NOMO-1 treated with DMSO at 0.1 percent for 48 hours (cell line): Measurements from ENCODE around the gene IRF8.
"Not testable (repeated sequence)": the region's sequence is repeated elsewhere in the genome, so short reads cannot be mapped to it uniquely, and the experiment has no call there.

Experiments
- DNase-seq: peaks from one replicate; lab custom pipeline; 2025; ENCODE audit not compliant: unreplicated experiment; lab: John Stamatoyannopoulos, UW

IRF8 gene

DNA sequence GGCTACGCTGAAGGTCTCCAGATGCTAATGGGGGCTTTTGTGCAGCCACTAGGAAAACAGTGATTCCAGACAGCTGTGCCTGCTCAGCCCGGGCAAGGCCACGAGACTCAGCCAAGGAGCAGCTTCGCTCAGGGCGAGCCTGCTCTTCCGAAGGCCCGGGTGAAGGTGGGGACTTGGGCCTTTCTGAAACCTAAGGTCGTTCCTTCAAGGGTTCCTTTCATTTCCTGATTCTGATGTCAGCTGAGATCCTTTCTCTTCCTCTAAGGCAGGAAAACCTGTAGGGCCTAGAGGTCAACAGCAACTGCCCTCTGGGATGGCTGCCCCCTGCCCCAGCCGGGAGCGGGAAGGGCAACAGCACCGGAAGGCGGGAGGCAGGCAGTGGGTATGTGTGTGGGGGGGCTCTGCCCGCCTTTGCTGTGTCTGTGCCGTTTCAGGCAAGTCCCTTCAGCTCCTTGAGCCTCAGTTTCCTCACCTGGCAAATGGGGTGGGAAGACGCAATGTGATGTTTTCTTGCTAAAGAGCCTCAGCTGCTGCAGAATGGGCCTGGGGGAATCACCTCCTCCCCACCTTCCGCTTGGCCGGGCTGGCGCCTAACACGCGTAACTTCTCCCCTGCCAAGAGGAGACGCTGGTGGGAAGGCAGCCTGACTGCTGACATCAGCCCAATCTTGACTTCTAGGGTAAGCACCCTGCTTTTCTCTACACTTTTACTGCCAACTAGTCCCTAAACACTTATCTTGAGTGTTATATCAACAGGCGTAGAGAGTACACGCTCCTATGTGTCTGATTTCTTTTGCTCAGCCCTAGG, 32.8 kb downstream of the IRF8 start:
- peak; percentile 41 for DNase-seq

DNA sequence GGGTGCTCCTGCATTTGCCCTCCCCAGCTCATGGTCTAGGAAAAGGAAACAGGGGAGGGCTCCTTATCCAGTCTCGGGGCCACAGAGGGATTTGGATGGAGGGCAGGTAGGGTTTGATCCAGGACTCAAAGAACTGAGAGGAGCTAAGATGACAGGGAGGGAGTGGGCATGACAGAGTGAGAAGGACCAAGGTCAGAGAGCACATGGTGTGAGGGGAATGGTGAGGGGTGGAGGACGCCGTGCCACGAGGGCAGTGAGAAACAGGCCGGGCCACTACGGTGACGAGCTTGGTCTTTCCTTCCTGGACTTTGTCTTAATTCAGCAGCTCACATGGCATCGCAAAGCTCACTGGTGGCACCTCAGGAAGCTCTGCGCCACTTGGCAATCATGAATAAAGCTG, 35.2 kb downstream of the IRF8 start:
- DNase-seq, result no peak

DNA sequence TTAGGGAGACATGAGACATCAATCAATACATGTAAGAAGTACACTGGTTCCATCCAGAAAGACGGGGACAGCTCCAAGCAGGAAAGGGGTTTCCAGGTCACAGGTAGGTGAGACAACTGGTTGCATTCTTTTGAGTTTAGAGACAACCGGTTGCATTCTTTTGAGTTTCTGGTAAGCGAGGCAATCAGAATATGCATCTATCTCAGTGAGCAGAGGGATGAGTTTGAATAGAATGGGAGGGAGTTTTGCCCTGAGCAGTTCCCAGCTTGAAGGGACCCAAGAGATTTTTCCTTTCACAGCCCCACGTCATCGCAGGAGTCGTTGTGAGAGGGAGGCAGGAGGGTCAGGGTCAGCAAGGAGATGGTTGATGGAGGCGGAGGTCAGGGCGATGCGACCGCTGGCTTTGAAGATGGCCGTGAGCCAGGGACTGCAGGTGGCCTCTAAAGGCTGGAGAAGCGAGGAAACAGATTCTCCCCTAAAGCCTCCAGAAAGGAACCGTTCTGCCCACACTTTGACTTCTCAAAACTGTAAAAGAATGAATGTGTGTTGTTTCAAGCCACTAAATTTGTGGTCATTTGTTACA, 36.5 kb downstream of the IRF8 start:
- DNase-seq, result no peak

DNA sequence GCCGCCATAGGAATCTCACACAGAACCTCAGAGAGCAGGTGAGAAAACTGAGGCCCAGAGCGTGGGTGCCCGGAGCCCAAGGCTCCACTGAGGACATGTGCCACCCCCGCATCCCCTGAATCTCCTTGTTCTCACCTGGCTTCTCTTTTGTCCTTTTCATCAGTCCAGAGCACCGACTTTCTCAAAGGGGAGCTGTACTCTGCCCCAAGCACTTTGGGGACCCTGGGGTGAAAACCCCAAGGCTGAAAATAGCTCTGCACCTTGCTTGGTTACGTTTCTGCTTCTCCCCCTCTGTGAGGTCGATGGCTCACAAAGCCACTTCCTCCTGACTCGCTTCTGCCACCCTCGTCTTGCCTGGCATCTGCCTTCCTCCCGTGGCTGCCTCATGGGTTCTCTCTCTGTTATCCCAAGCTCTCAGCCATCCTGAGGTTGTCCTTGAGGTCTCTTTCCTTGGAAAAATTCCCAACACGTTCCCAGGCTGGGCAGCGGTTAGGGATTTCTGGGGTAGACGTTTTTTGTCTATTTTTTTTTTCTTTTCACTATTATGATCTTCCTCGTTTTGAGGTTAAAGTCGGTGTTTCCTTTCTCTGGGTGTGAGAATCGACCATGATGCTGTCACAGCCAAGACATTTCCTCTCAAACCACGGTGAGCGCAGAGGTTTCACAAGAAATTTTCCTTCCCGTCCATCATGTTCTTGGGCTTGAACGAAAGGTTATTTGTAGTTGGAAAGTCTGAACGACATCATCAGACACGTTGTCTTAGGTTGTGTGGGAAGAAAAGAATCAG, 37.2 kb downstream of the IRF8 start:
- DNase-seq, result peak; percentile 81

DNA sequence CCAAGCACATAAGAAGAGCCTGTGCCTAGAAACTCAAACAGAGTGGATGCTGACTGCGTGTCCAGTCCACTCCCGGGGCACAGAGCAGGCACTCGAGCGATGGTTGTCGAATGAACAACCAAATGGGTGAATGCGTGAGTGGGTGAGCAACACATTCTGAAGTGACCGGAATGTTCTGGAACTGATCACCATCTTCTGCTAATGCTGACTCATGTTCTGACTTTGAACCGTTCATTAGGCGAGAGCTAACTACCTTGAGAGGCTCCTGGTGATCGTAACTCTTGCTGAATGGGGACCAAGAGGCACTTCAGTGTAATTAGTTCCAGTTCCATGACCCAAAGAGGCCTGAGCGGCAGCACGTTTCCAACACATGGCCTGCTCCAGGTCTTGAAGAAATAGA, 37.9 kb downstream of the IRF8 start:
- no peak for DNase-seq

DNA sequence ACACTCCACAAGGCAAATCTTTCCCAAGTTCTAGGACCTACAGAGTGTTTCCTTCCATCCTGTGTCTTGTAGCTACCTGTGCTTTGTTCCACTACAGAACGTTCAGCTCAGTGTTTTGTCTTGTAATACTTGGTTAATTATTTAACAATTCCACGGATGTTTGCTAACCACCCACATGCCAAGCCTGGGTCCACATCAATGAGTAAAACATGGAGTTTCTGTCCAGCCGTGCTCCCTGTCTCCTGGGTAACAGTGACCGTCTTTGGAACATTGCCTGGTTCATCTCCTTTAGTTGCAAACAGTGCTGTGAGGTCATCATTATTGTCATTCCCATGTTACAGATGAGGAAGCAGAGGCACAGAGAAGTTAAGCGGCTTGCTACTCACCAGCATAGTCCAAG, 41.3 kb downstream of the IRF8 start:
- no peak for DNase-seq

DNA sequence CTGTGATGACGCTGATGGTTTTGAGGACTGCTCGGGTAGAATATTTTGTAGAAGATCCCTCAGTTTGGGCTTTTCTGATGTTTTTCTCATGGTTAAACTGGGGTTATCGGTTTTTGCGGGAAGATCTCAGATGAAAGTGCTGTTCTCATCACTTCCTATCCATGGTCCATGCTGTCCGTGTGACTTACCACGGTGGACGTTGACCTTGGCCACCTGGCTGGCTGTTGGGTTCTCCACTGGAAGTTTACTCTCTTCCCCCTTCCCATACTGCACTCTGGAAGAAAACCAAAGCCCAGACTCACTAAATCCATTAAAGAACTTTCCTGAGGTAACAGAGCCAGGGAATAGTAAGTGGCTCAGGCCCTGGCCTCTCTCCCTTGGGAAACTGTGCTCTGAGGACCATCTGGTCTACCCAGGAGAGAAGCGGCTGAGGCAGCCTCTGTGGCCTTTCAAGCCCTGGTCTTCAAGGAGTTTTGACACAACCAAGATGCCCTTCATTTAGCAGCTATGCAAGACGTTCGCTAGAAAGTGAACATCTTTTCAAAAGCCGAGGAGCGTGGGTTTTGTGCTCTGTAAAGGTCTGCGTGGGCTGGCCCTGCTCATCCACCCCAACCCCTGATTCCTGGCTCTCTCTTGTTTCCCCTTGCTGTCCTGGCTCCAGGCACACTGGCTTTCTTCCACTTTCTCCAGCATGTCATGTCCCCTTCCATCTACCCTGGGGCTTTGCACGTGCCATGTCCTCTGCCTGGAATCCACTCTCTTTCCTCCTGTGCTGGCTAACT, 43.1 kb downstream of the IRF8 start:
- DNase-seq, result no peak

DNA sequence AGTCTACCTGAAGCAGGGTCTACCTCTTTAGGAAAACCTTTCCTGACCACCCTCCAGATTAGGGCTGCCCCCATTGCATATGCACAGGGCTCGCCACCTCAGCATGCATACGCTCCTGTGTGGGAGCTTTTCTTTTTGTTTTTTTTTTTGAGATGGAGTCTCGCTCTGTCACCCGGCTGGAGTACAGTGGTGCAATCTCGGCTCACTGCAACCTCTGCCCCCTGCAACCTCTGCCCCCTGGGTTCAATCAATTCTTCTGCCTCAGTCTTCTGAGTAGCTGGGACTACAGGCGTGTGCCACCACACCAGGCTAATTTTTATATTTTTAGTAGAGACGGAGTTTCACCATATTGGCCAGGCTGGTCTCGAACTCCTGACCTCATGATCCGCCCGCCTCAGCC, 43.7 kb downstream of the IRF8 start:
- not testable (repeated sequence) for DNase-seq

DNA sequence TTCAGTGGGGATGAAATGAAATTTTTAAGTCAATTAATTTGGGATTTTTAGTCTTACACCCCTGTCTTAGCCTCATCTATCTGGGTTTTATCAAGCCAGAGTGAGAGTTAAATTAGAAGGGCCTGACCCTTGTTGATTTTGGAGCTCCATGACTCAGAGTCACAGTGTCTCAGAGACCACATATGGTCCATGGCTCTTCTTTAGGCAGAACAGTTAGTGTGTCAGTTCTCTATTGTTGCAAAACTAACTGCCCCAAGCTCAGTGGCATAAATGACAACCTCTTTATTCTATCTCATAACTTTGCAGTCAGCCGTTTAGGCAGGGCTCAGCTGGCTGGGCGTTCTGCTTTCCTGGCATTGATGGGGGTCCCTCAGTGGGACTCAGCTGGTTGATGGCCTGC, 44.7 kb downstream of the IRF8 start:
- DNase-seq, result peak; percentile 76

DNA sequence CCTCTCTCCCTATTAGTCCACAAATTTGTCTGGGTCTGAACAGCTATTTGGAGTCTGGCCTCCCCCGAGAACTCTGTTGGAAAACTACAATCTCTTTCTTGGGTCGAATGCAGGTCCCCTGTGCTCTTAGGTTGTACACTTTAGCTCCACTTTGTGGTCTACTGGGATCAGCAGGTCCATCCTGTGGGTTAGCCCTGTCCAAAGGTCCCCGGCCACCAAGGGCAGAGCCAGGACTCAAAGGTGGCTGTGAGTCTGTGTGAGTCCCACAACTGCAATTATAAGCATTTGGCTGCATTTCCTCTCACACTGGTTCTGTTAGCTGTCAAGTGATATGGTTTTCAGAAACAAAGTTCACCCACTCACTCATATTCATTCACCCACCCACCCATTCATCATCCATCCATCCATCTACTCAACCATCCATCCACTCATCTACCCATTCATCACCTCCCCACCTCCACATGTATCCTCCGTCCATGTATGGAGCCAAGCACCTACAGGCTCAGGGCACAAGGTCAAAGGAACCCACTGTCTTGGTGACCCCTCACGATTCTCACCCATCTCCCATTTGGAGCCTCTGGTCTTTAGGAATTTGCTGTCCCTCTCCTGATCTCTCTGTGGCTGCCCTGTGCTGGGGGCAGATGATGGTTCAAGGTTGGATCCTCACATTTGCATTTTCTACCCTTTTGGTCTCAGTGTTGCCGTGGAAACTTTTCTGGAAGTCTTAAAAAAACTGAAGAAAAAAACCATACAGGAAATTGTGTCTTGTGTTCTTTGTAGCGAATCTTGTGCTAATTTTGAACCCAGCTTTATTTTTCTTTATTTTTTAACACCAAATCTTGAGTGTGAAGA, 45.8 kb downstream of the IRF8 start:
- no peak for DNase-seq

DNA sequence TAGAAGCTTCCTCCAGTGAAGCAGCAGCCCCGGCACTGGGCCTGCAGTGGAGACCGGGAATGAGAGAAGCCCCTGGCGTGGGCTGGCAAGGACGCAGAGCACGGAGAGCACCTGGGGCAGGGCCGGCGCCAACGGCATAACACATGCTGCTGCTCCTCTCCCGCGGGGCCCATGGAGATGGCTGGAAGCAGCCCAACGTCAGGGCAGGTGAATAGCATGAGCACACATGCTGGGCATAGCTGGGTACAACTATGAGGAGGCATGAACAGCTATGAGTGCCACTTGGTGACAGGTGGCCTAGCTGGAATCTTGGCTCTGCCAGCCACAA, 46.4 kb downstream of the IRF8 start:
- DNase-seq, result no peak

DNA sequence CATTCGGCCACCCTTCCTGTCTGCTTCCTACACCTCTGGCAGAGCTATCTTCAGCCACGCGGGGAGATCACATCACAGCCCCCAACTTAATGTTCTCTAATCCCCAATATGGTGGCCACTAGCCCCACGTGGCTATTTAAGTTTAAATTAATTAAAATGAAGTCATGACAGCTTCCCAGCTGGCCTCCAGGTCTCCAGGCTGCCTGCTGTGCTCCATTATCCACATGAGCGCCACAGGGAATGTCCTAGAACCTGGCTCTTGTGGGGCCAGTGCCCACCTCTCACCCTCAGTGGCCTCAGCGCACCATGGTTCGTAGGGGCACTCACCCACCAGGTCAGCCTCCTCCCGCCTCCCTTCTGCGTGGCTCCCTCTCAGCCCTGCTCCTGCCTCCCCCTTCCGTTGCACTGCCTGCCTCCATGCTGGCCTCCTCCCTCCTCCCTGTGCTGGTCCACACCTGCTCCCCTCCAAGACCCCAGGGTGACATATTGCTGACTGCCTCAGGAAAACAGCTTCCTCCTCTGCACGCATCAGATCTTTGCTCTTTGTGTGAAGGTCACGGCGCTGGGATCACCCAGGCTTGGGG, 47.7 kb downstream of the IRF8 start:
- DNase-seq, result no peak

DNA sequence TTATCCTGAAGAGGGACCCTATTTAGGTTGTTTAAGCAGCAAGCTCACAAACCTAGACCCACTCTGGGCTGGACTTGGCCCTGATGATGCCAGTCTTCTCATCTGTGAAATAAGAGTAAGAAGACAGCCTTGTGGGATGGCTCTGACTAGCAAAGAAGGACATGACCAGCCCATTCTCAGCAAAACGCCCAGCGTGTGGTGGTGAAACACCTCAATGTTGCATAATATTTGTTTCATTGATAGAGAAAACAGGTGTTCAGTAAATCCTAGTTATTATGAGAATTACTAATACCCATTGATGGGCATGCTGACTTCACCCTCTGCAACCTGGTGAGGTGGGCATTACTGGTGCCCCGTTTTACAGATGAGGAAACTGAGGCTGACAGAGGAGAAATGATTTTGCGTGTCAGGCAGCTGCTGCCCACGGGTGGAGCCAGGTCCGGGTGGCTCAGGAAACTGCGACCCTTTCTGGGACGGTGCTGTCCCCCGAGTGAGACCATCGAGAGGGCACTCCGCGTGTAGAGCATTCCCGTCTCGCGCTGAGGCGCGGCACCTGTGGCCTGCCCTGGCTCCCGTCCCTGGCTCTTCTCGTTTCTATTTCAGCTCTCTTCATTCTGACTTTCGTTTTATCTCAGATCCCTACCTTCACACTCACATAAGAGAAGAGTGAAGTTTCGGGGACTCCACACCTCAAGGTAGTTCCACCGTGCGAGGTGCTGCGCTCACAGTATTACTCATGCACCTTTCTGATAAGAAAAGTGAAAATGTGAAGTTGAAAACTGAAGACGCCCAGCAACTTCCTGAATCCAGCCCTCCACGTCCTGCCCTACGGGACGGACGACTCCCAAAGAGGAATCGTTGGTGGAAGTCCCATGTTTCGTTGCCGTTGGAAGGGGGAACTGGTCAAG, 48.5 kb downstream of the IRF8 start:
- DNase-seq, result peak; percentile 65

DNA sequence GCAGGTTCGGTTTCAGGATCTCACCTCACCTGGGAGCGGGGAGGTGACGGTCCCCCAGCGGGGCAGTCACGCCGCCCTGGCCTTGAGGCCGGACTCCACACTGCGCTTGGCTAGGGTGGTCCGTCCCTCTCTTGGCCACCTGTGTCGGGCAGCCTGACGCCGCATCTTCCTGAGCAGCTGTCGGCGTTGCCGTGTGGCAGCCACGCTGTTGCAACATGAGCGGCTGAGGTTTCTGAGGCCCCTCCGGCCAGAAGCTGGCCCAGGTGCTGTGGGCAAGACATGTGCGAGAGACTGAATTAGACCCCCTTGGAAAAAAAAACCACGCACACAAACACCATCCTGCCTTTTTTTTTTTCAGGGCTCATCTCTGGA, 49.2 kb downstream of the IRF8 start:
- peak; percentile 49 for DNase-seq

DNA sequence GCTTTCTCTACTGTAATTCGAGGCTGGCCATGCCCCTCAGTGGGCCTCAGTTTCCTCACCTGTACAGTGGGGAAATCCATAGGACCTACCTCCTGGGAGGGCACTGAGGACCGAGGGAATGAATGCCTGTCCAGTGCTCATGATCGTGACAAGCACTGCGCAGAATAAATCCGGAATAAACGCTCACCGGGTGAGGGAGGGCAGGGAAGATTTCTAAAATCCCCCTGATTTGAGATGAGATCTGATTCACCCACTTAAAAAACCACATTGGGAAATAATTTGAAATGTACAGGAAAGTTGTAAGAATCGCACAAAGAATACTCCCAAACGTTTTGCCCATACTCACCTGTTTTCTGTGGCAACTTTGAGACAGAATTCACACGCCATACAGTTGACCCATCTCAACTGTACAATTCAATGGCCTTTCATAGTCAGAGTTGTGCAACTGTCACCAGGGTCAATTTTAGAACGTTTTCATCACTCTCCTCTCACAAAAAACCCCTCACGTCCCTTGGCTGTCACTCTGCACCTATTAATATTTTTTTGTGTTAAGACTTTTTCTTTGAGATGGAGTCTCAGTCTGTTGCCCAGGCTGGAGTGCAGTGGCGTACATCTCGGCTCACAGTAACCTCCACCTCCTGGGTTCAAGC, 49.8 kb downstream of the IRF8 start:
- peak; percentile 76 for DNase-seq

DNA sequence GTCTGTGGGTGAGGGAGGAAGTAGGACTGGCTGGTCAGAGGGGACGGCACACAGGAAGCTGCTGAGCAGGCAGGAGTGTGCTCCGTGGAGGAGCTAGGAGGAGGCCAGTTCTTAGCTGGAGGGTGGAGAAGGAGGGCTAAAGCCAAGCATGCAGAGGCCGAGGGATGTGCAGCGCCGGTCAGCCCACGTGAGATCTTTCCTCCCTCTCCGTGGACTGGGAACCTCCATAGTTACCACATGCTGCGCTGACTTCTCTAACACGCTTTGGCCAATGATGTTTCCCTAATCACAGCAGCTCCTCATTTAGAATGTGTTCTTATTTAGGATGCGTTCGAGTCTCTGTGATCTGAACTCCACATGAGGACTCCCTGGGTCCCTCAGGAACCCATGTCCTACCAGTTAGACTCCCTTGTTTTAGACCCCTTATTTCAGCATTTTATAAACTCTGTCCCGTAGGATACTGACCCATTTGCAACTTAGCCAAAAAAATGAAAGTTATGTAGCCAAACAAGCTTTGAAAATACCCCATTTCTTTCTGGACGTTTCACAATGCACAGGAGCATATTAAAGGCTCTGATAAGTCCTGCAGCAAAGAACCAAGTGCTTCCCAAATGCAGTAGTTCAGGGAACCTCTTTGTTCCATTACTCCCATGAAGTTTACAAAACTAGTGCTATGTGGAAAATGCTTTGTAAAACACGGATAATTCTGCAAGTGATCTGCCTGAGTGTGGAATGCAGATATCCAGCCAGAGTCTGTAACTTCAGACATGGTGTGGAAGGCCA, 51.4 kb downstream of the IRF8 start:
- DNase-seq, result no peak

DNA sequence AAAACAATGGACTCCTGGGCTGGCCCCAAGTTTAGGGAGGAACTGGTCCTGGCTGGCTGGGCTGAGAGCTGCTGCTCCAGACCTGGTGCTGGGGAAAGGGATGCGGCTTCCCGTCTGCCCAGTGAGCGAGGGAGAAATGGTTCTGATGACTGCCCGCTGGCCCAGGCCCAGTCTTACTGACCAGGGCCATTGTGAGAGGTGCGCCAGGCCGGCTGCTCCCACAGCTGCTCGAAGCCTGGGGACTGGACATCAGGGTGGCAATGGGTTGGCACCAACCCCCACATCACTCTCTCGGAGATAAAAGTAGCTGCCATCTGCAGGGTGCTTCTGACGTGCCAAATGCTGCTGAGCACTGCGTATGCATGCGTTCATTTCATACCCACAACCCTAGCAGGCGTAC, 53.2 kb downstream of the IRF8 start:
- no peak for DNase-seq

DNA sequence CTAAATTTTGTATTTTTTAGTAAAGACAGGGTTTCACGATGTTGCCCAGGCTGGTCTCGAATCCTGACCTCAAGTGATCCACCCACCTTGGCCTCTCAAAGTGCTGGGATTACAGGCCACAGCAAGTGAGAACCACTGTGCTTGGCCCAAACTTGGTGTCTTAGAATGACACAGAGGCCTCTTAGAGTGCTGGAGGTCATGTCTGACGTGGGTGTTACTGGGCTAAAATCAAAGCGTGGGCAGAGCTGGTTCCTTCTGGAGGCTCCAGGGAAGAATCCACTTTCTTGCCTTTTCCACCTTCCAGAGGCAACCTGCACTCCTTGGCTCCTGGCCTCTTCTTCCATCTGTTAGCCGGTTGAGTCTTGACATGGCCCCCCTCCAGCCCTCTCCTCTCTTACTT, 53.8 kb downstream of the IRF8 start:
- no peak for DNase-seq
